Testis (tissue), 3 donors: ENCODE results near the gene ENAH. TPM values are rescaled to one million over a fixed set of nuclear protein-coding genes. Genes with fewer than 3 reads are reported as not detected.

ENCODE experiments used
- DNase-seq: peaks from one replicate; pipeline ENCODE4 v3.0.0-alpha.2; 2019
- H3K27ac ChIP-seq, 2 donors: fragments of 200-600 bp; sonication (generic); one replicate each; pipeline ENCODE4 v1.5.1; 2019
- H3K27me3 ChIP-seq: fragments of 200-600 bp; sonication (generic); one replicate; pipeline ENCODE4 v1.5.1; 2019
- H3K36me3 ChIP-seq: fragments of 200-600 bp; sonication (generic); one replicate; pipeline ENCODE4 v1.5.1; 2017; ENCODE audit warnings: low read depth; ENCODE audit errors: missing control alignments
- H3K4me1 ChIP-seq: fragments of 200-600 bp; sonication (generic); one replicate; pipeline ENCODE4 v1.5.1; 2019
- H3K4me3 ChIP-seq, 2 donors: fragments of 200-600 bp; sonication (generic); one replicate each; pipeline ENCODE4 v1.5.1; 2017 to 2019
- H3K9me3 ChIP-seq: fragments of 200-600 bp; sonication (generic); one replicate; pipeline ENCODE4 v1.5.1; 2017
- CTCF ChIP-seq, 3 experiments: fragments of 450-650 bp in 2 of 3; fragments of 200-600 bp in 1 of 3; sonication (generic) in 1 of 3; IDR thresholded peaks; one replicate each; pipeline ENCODE4 v1.5.1; 2016 to 2019; ENCODE audit warnings: antibody characterized with exemption in 3 of 3, mild to moderate bottlenecking in 2 of 3, moderate library complexity in 1 of 3
- POLR2A ChIP-seq: fragments of 450-650 bp; IDR thresholded peaks from one replicate; pipeline ENCODE4 v1.6.1; 2017; ENCODE audit warnings: antibody characterized with exemption, mild to moderate bottlenecking, moderate library complexity
- WGBS, 2 donors: methylation state at CpG; one replicate each; pipeline ENCODE4 v1.1.5; 2018; 5-methylcytosine and 5-hydroxymethylcytosine counted together
- intact Hi-C: fragments of 100-400 bp; cut with DNase I; formaldehyde crosslinking; loops from one replicate; pipeline ENCODE4 v1.15.1; 2023; ENCODE audit warnings: low total_unique reads
- polyA plus RNA-seq: library from polyadenylated mRNA; stranded (reverse); fragments of 350-450 nt; fragmentation: Illumina TruSeq; extraction: RNeasy Lipid Tissue Mini Kit (QIAGEN cat#74804); gene quantifications from one replicate; pipeline ENCODE4 v1.2.3, GENCODE V29; 2014; ENCODE audit warnings: low read depth, low replicate concordance; ENCODE audit not compliant: insufficient read depth
- total RNA-seq, 2 donors: library from RNA; depleted of rRNA; stranded (reverse); fragments of >200 nt; gene quantifications; one replicate each; pipeline ENCODE4 v1.2.3, GENCODE V29; 2016

ENAH gene
- total and polyA plus RNA-seq, 3 donors from 2014 or later: 84.3 to 132 (median 122) TPM

GRCh38 chr1:225543350-225543749, 109.6 kb downstream of the ENAH start:
- TF ChIP-seq POLR2A: no peak
- TF ChIP-seq CTCF (IDR thresholded peaks at IDR 0.05): no peak
- Histone ChIP-seq H3K27ac (no peak overlapping the region), H3K27me3 (no peaks in the 10 kb centered on the region), H3K36me3 (no peaks in the 10 kb centered on the region), H3K9me3 (no peaks in the 10 kb centered on the region), H3K4me1 (no peaks in the 10 kb centered on the region), H3K4me3 (no peak overlapping the region)
- intact Hi-C loops: no loop called here
- no peak for DNase-seq

- H3K27ac ChIP-seq: no peak overlapping the region
- no peaks in the 10 kb centered on the region for H3K9me3 ChIP-seq
- DNase-seq: no peak
- H3K4me1 ChIP-seq: no peaks in the 10 kb centered on the region
- H3K27me3 ChIP-seq: no peaks in the 10 kb centered on the region
- H3K36me3 ChIP-seq: no peaks in the 10 kb centered on the region
- TF ChIP-seq POLR2A: no peak
- no peak for TF ChIP-seq CTCF (IDR thresholded peaks at IDR 0.05)
- intact Hi-C loops: no loop called here
- H3K4me3 ChIP-seq: no peak overlapping the region
- WGBS, 2 donors: 92 to 97% methylated on average over 9 of the region's 9 CpGs
Observed at GRCh38 chr1:225541383-225541782, 111.5 kb downstream of the ENAH start.

- intact Hi-C loops: no loop called here
- Histone ChIP-seq H3K4me1 (no peaks in the 10 kb centered on the region), H3K27ac (no peak overlapping the region), H3K36me3 (no peaks in the 10 kb centered on the region), H3K4me3 (no peak overlapping the region), H3K27me3 (no peaks in the 10 kb centered on the region), H3K9me3 (no peaks in the 10 kb centered on the region)
- DNase-seq: no peak
- TF ChIP-seq POLR2A (no peak), CTCF (IDR thresholded peaks at IDR 0.05) (no peak)
- 89 to 93% methylated on average over 4 of the region's 4 CpGs for WGBS, 2 donors
Observed at GRCh38 chr1:225539575-225539974, 113.3 kb downstream of the ENAH start.

- Histone ChIP-seq H3K4me3 (no peak overlapping the region), H3K4me1 (no peaks in the 10 kb centered on the region), H3K36me3 (no peaks in the 10 kb centered on the region), H3K9me3 (no peaks in the 10 kb centered on the region), H3K27me3 (no peaks in the 10 kb centered on the region), H3K27ac (no peak overlapping the region)
- WGBS, 2 donors: 80 to 86% methylated on average over 1 of the region's 1 CpG
- intact Hi-C loops: no loop called here
- TF ChIP-seq POLR2A: no peak
- no peak for TF ChIP-seq CTCF (IDR thresholded peaks at IDR 0.05)
- DNase-seq: no peak
Observed at GRCh38 chr1:225539069-225539468, 113.9 kb downstream of the ENAH start.

GRCh38 chr1:225537554-225538251, 115.2 kb downstream of the ENAH start:
- WGBS, 2 donors: 78 to 82% methylated on average over 10 of the region's 10 CpGs
- H3K4me3 ChIP-seq: no peak overlapping the region
- TF ChIP-seq POLR2A: no peak
- TF ChIP-seq CTCF (IDR thresholded peaks at IDR 0.05): no peak
- no peaks in the 10 kb centered on the region for H3K36me3 ChIP-seq
- H3K9me3 ChIP-seq: no peaks in the 10 kb centered on the region
- peaks cover 4% of the 10 kb centered on the region for H3K4me1 ChIP-seq
- intact Hi-C loops: no loop called here
- H3K27ac ChIP-seq: no peak overlapping the region
- H3K27me3 ChIP-seq: no peaks in the 10 kb centered on the region
- DNase-seq: no peak
